ENCODE measurements around the gene TBX1.

The TBX1 gene

GRCh38 chr22:19770349-19771220 lies 10.0 kb downstream of the TBX1 start:
- in situ Hi-C loops (cut with MboI; ENCODE audit: low pct_unique_long_range_greater_than_20kb, low sequenced_read_pairs, unreplicated experiment): loop anchor here (10.0 kb wide), 1 partner anchor 124 kb away; no protein-coding TSS in a partner anchor
- TF ChIP-seq CTCF (IDR thresholded peaks at IDR 0.05; ENCODE audit: extremely low read depth, insufficient read depth, missing control alignments): no peak
- DNase-seq (ENCODE audit: low spot score): no peak

- in situ Hi-C loops (cut with MboI; ENCODE audit: low pct_unique_long_range_greater_than_20kb, low sequenced_read_pairs, unreplicated experiment): loop anchor here (10.0 kb wide), 1 partner anchor 122 kb away; no protein-coding TSS in a partner anchor
- DNase-seq (ENCODE audit: low spot score): no peak
- no peak for TF ChIP-seq CTCF (IDR thresholded peaks at IDR 0.05; ENCODE audit: extremely low read depth, insufficient read depth, missing control alignments)
Observed at GRCh38 chr22:19772422-19772672, 11.8 kb downstream of the TBX1 start.

GRCh38 chr22:19772673-19773469 lies 12.3 kb downstream of the TBX1 start:
- peak; percentile 35 for TF ChIP-seq CTCF (IDR thresholded peaks at IDR 0.05; ENCODE audit: extremely low read depth, insufficient read depth, missing control alignments)
- DNase-seq (ENCODE audit: low spot score): no peak

GRCh38 chr22:19773470-19774040 lies 13.0 kb downstream of the TBX1 start:
- TF ChIP-seq CTCF (IDR thresholded peaks at IDR 0.05; ENCODE audit: extremely low read depth, insufficient read depth, missing control alignments): no peak
- no peak for DNase-seq (ENCODE audit: low spot score)
- in situ Hi-C loops (cut with MboI; ENCODE audit: low pct_unique_long_range_greater_than_20kb, low sequenced_read_pairs, unreplicated experiment): loop anchor here (10.0 kb wide), 1 partner anchor 121 kb away; no protein-coding TSS in a partner anchor

More at GRCh38 chr22:19772673-19773469, 12.3 kb downstream of the TBX1 start:
- in situ Hi-C loops (cut with MboI; ENCODE audit: low pct_unique_long_range_greater_than_20kb, low sequenced_read_pairs, unreplicated experiment): loop anchor here (10.0 kb wide), 1 partner anchor 122 kb away; no protein-coding TSS in a partner anchor

- in situ Hi-C loops (cut with MboI; ENCODE audit: low pct_unique_long_range_greater_than_20kb, low sequenced_read_pairs, unreplicated experiment): loop anchor here (10.0 kb wide), 1 partner anchor 120 kb away; no protein-coding TSS in a partner anchor
- TF ChIP-seq CTCF (IDR thresholded peaks at IDR 0.05; ENCODE audit: extremely low read depth, insufficient read depth, missing control alignments): no peak
- DNase-seq (ENCODE audit: low spot score): no peak
Observed at GRCh38 chr22:19774628-19775027, 14.1 kb downstream of the TBX1 start.

All from GM13977 (cell line).